Measurements from ENCODE around the gene ANXA2R. TPM values are rescaled to one million over a fixed set of nuclear protein-coding genes. Genes with fewer than 3 reads are reported as not detected.

ANXA2R gene
- total and polyA plus RNA-seq, 9 of the 15 experiments (the other 6 are each of a cell fraction or from before 2014, with no cell fraction given) = 2.1 to 4.8 (median 3.4) TPM

- TF ChIP-seq FOS (IDR thresholded peaks at IDR 0.05; ENCODE audit: extremely low read depth, insufficient read length) (no peak), THAP12 (CRISPR knock-in tag; IDR thresholded peaks at IDR 0.05) (no peak), FOXP1 (CRISPR knock-in tag; IDR thresholded peaks at IDR 0.05) (0 out of 2 replicates have a peak, but pooled peaks have one; percentile 59), DACH1 (IDR thresholded peaks at IDR 0.05; ENCODE audit: partially characterized antibody) (no peak), PPARD (CRISPR knock-in tag; IDR thresholded peaks at IDR 0.05) (no peak), POLR2G (IDR thresholded peaks at IDR 0.05; ENCODE audit: low read depth, low read length) (peak; percentile 95), BCOR (IDR thresholded peaks at IDR 0.05) (peak; percentile 82), GTF3C2 (IDR thresholded peaks at IDR 0.05; ENCODE audit: borderline replicate concordance, extremely low read depth, insufficient read length) (no peak), HNRNPLL (IDR thresholded peaks at IDR 0.05; ENCODE audit: low read depth, low read length, poor library complexity, severe bottlenecking) (peak; percentile 89), RBFOX2 (IDR thresholded peaks at IDR 0.05; ENCODE audit: low read depth, low read length) (peak; percentile 94), MAZ (CRISPR knock-in tag; conservative IDR thresholded peaks at IDR 0.05 in 1 of 2, IDR thresholded peaks at IDR 0.05 in 1 of 2) (peak; percentile 57 to 67; a peak in 3 of 4 replicates), SRF (CRISPR knock-in tag; IDR thresholded peaks at IDR 0.05) (peak in 1 of 2 experiments; percentile 14; a peak in 1 of 4 replicates), PHF21A (IDR thresholded peaks at IDR 0.05; ENCODE audit: borderline replicate concordance, low read depth) (peak; percentile 93), CTCFL (IDR thresholded peaks at IDR 0.05; ENCODE audit: borderline replicate concordance, insufficient read depth, low read depth, low read length, poor library complexity, severe bottlenecking) (no peak)
- TF ChIP-seq, protein P1, sequence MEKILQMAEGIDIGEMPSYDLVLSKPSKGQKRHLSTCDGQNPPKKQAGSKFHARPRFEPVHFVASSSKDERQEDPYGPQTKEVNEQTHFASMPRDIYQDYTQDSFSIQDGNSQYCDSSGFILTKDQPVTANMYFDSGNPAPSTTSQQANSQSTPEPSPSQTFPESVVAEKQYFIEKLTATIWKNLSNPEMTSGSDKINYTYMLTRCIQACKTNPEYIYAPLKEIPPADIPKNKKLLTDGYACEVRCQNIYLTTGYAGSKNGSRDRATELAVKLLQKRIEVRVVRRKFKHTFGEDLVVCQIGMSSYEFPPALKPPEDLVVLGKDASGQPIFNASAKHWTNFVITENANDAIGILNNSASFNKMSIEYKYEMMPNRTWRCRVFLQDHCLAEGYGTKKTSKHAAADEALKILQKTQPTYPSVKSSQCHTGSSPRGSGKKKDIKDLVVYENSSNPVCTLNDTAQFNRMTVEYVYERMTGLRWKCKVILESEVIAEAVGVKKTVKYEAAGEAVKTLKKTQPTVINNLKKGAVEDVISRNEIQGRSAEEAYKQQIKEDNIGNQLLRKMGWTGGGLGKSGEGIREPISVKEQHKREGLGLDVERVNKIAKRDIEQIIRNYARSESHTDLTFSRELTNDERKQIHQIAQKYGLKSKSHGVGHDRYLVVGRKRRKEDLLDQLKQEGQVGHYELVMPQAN (IDR thresholded peaks at IDR 0.05; ENCODE audit: borderline replicate concordance) = peak; percentile 67; the same call in 1 of the 2 replicates
Measured at GRCh38 chr5:43065948-43066798, 26.1 kb upstream of the ANXA2R start (continued).

Data from K562 (cell line).